ENCODE data around the gene SLC35F1.

Gene SLC35F1

DNA sequence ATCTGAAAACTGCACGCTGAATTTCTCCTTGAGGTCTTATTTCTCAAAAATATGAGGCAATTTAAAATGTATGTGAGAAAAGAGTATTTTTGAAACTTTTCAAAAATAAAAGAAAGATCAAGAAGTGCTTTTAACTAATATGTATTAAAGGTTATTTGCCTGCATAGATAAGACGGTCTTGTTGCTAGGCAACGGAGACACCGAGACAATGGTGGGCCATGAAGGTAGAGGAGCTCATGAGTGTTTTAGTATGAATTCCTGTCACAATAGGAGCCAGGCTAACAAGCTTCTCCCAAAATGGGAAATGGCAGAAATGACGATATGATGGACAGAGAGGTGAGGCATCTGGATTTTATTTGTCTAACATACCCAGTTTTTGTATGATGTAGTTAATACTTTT, 308.2 kb downstream of the SLC35F1 start:
- H4K20me1 ChIP-seq (ENCODE audit: insufficient read depth, low read length): no peaks in the 10 kb centered on the region
- H3K9ac ChIP-seq (ENCODE audit: low read length): no peak overlapping the region
- H3K4me2 ChIP-seq (ENCODE audit: low read length): no peak overlapping the region
- TF ChIP-seq CTCF (IDR thresholded peaks at IDR 0.05; ENCODE audit: low read depth, low read length): no peak
- no peak for TF ChIP-seq EZH2phosphoT487 (IDR thresholded peaks at IDR 0.05; ENCODE audit: low read depth)
- no peaks in the 10 kb centered on the region for H3K36me3 ChIP-seq (replicated peaks; ENCODE audit: low read depth, low read length)
- no peak overlapping the region for H2AFZ ChIP-seq (ENCODE audit: low read depth, low read length)
- H3K9me3 ChIP-seq (ENCODE audit: insufficient read depth, low read length): no peaks in the 10 kb centered on the region
- no peak overlapping the region for H3K4me3 ChIP-seq (ENCODE audit: low read length)
- H3K27me3 ChIP-seq (ENCODE audit: low read depth, low read length): no peaks in the 10 kb centered on the region
- H3K4me1 ChIP-seq (ENCODE audit: low read length): no peaks in the 10 kb centered on the region
- H3K79me2 ChIP-seq (ENCODE audit: low read length): no peaks in the 10 kb centered on the region
- no peak overlapping the region for H3K27ac ChIP-seq (ENCODE audit: low read length)

GRCh38 chr6:118216751-118217150, 309.7 kb downstream of the SLC35F1 start:
- TF ChIP-seq CTCF (IDR thresholded peaks at IDR 0.05; ENCODE audit: low read depth, low read length): no peak
- Histone ChIP-seq H2AFZ (ENCODE audit: low read depth, low read length) (no peak overlapping the region), H4K20me1 (ENCODE audit: insufficient read depth, low read length) (no peaks in the 10 kb centered on the region), H3K4me2 (ENCODE audit: low read length) (no peak overlapping the region), H3K4me3 (ENCODE audit: low read length) (no peak overlapping the region), H3K4me1 (ENCODE audit: low read length) (no peaks in the 10 kb centered on the region), H3K27ac (ENCODE audit: low read length) (no peak overlapping the region), H3K9ac (ENCODE audit: low read length) (no peak overlapping the region), H3K27me3 (ENCODE audit: low read depth, low read length) (no peaks in the 10 kb centered on the region), H3K9me3 (ENCODE audit: insufficient read depth, low read length) (no peaks in the 10 kb centered on the region), H3K79me2 (ENCODE audit: low read length) (no peaks in the 10 kb centered on the region), H3K36me3 (replicated peaks; ENCODE audit: low read depth, low read length) (no peaks in the 10 kb centered on the region)

GRCh38 chr6:118218156-118218555, 311.1 kb downstream of the SLC35F1 start:
- TF ChIP-seq EZH2phosphoT487 (IDR thresholded peaks at IDR 0.05; ENCODE audit: low read depth) (no peak), CTCF (IDR thresholded peaks at IDR 0.05; ENCODE audit: low read depth, low read length) (no peak)
- Histone ChIP-seq H3K9me3 (ENCODE audit: insufficient read depth, low read length) (no peaks in the 10 kb centered on the region), H3K9ac (ENCODE audit: low read length) (no peak overlapping the region), H3K27me3 (ENCODE audit: low read depth, low read length) (no peaks in the 10 kb centered on the region), H3K36me3 (replicated peaks; ENCODE audit: low read depth, low read length) (no peaks in the 10 kb centered on the region), H3K4me2 (ENCODE audit: low read length) (no peak overlapping the region), H3K4me1 (ENCODE audit: low read length) (no peaks in the 10 kb centered on the region), H3K27ac (ENCODE audit: low read length) (no peak overlapping the region), H4K20me1 (ENCODE audit: insufficient read depth, low read length) (no peaks in the 10 kb centered on the region), H2AFZ (ENCODE audit: low read depth, low read length) (no peak overlapping the region), H3K79me2 (ENCODE audit: low read length) (no peaks in the 10 kb centered on the region), H3K4me3 (ENCODE audit: low read length) (no peak overlapping the region)

- Histone ChIP-seq H2AFZ (ENCODE audit: low read depth, low read length) (no peak overlapping the region), H3K4me1 (ENCODE audit: low read length) (no peaks in the 10 kb centered on the region), H3K27ac (ENCODE audit: low read length) (no peak overlapping the region), H3K27me3 (ENCODE audit: low read depth, low read length) (no peaks in the 10 kb centered on the region), H3K4me3 (ENCODE audit: low read length) (no peak overlapping the region), H3K36me3 (replicated peaks; ENCODE audit: low read depth, low read length) (no peaks in the 10 kb centered on the region), H4K20me1 (ENCODE audit: insufficient read depth, low read length) (no peaks in the 10 kb centered on the region), H3K79me2 (ENCODE audit: low read length) (no peaks in the 10 kb centered on the region), H3K4me2 (ENCODE audit: low read length) (no peak overlapping the region), H3K9me3 (ENCODE audit: insufficient read depth, low read length) (no peaks in the 10 kb centered on the region), H3K9ac (ENCODE audit: low read length) (no peak overlapping the region)
- TF ChIP-seq EZH2phosphoT487 (IDR thresholded peaks at IDR 0.05; ENCODE audit: low read depth): no peak
Measured at GRCh38 chr6:118220429-118221128, 313.5 kb downstream of the SLC35F1 start.
